ENCODE results near the gene PRKD1.

DNA sequence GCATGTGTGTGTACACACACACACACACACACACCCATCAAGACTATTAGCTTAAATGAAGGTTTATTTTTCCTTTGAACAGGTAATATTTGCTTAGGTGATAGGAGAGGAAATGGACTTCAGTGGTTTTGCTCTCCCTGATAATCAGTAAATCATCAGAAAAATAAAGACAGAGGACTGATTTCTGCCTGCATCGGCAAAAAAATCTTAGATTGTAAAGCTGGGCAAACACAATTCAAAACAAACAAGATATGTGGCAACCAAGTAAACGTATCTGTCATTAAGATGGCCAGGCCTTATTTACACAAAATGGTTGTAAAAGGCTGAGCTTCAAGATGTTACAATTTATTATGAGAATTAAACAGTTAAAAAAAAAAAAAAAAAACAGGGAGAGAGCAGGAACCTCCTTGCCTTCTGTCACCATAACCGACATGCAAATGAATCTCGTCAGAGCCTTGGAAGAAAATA is 31.3 kb downstream of the PRKD1 start:
- TF ChIP-seq, protein P1, sequence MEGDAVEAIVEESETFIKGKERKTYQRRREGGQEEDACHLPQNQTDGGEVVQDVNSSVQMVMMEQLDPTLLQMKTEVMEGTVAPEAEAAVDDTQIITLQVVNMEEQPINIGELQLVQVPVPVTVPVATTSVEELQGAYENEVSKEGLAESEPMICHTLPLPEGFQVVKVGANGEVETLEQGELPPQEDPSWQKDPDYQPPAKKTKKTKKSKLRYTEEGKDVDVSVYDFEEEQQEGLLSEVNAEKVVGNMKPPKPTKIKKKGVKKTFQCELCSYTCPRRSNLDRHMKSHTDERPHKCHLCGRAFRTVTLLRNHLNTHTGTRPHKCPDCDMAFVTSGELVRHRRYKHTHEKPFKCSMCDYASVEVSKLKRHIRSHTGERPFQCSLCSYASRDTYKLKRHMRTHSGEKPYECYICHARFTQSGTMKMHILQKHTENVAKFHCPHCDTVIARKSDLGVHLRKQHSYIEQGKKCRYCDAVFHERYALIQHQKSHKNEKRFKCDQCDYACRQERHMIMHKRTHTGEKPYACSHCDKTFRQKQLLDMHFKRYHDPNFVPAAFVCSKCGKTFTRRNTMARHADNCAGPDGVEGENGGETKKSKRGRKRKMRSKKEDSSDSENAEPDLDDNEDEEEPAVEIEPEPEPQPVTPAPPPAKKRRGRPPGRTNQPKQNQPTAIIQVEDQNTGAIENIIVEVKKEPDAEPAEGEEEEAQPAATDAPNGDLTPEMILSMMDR (IDR thresholded peaks at IDR 0.05; ENCODE audit: low read depth, low read length): no peak
- TF ChIP-seq EZH2phosphoT487 (IDR thresholded peaks at IDR 0.05; ENCODE audit: low read depth): no peak
